Limb (tissue), 2 donors: Measurements from ENCODE around the gene CDKN3.

Experiments used
- DNase-seq, 2 donors: peaks; one replicate each; pipeline ENCODE4 v3.0.0-alpha.2; 2016; ENCODE audit errors: extremely low spot score in 2 of 2

CDKN3 gene, protein sequence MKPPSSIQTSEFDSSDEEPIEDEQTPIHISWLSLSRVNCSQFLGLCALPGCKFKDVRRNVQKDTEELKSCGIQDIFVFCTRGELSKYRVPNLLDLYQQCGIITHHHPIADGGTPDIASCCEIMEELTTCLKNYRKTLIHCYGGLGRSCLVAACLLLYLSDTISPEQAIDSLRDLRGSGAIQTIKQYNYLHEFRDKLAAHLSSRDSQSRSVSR

GRCh38 chr14:54396493-54397335 is at the start of gene CDKN3:
CDKN3 (plus strand) TSS chr14:54397007; CDS start chr14:54397069, 62 bp downstream.
- peak; percentile 97 to 98 for DNase-seq

DNA sequence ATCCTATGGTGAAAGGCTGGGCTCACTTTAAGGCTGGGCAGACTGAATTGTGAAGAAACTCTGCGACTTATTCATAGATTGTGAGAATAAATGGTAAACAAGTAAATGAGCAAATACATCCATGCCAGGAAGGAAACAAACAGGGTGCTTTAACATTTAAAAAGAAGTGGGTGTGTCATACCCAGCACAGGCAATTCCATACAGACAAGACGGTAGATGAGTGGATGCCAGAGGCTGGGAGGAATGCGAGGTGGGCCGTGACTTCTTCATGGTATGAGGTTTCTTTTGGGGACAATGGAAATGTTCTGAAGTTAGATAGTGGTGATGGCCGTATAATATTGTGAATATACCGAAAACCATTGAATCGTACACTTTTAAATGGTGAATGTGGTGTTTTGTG is 49.8 kb upstream of the CDKN3 start:
- no peak for DNase-seq

DNA sequence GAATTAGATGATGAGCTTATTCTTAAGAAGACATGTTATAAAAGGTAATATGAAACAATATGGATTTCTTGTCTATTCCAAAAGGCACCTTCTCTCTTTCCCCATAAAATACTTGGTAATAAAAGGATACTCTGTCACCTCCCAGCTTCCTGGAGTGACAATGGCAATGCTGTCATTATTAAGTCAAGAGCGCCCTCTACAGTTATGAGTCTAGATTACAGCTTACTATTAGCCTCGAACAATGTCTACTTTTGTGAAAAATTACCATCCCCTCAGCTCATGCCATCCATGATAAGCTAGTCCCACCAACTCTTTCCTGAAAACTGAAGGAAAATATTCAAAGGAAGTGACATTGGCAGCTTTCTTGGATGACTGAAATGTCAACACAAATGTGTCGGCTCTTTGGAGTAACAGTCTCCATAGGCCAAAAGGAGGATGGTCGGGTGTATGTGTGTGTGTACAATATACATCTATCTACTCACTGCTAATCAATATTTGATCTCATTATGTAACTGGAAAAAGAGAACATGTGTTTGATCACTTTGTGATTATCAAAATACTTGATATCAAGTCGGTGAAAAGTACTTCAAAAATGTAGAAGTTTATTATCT is 48.7 kb upstream of the CDKN3 start:
- peak in 1 of 2 donors; percentile 58 for DNase-seq

GRCh38 chr14:54348923-54349620 is 47.7 kb upstream of the CDKN3 start:
- DNase-seq = no peak

GRCh38 chr14:54349713-54350112 is 47.1 kb upstream of the CDKN3 start:
- DNase-seq = no peak

GRCh38 chr14:54350203-54350602 is 46.6 kb upstream of the CDKN3 start:
- DNase-seq = no peak

GRCh38 chr14:54353266-54353665 is 43.5 kb upstream of the CDKN3 start:
- DNase-seq = no peak

DNA sequence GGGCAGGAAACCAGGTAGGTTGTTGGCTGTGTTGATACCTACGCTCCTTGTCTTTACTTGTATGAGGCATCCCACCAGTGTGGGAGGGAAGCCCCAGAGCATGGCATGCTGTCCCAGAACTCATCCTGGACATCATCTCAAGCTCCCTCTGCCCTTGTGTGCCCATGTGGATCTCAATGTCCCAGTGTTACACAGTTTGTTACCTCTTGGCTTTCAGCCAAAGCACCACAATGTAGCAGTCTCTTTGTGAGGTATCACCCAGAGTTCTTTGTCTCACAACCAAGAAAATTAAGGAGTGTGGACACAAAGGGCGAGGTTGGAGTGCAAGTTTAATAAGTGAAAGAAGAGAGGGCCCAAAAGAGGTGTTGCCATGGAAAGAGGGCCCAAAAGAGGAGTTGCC is 43.1 kb upstream of the CDKN3 start:
- DNase-seq = no peak

- DNase-seq = no peak
These were observed 42.7 kb upstream of the CDKN3 start for GRCh38 chr14:54354096-54354495.

DNA sequence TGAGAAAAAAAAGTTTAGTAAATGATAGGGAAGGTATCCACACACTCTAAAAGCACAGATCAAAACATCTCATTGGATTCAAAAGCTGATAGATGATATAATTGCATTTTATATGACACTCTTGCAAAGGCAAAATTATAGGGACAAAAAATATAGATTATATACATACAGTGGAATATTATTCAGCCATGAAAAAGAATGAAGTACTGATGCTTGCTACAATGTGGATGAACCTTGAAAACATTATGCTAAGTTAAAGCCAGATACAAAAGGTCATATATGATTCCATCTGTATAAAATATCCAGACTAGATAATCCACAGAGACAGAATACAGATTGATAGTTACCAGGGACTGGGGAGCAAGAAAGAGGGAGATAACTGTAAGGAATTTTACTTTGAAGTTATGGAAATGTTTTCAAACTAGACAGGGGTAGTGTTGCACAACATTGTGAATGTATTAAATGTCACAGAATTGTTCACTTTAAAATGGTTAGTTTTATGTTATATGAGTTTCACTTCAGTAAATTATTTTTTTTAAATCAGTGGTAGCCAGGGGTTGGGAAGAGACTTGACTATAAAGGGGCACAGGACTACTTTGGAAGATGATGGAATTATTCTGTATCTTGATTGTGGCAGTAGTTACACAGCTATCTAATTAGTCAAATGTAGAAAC is 41.7 kb upstream of the CDKN3 start:
- no peak for DNase-seq

DNA sequence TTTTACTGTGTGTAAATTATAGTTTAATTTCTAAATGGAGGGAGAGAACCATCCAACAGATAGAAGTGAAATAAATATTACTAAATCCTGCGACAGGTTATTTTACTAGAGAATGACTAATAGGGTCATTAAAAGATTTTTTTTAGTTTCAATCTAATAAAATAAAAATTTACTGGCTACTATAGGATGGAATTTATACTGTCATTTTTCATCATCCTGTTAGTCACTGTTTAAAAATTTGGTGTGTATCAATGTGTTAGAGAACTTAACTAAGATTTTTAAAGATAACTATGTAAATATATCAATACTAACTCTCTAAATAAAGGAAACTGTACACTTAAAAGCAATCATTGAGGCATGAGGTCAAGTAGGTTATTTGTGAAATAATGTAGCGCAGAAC is 41.1 kb upstream of the CDKN3 start:
- DNase-seq = no peak

DNA sequence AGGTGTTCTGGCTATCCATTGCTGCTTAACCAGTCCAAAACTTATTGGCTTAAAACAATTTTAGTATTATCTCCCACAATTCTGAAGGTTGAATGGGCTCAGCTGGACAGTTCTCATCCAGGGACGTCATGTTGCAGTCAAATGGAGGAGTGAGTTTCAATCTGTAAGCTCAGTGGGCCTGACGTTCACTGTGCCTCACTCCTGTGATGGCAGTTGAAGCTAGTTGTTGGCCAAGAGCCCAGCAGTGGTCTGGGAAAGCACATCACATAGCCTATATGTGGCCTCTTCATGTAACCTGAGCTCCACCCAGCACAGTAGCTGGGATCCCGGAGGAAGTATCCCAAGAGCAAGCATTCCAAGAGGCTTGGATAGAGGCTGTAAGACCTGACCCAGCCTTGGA is 40.6 kb upstream of the CDKN3 start:
- peak; percentile 36 to 51 for DNase-seq

GRCh38 chr14:54360667-54361066 is 36.1 kb upstream of the CDKN3 start:
- no peak for DNase-seq

DNA sequence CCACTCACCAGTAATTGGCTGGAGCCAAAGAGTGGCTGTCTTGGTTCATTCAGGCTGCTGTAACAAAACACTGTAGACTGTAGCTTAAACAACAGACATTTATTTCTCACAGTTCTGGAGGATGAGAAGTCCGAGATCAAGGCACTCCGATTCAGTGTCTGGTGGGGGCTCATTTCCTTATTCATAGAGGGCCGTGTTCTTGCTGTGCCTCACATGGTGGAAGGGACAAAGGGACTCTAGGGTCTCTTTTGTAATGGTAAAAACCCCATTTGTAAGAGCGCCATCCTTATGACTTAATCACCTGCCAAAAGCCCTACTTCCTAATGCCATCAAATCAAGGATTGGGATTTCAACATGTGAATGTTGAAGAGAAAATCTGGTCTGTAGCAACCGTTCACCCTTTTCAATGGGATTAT is 34.7 kb upstream of the CDKN3 start:
- DNase-seq = no peak

- no peak for DNase-seq
These were observed 33.9 kb upstream of the CDKN3 start for GRCh38 chr14:54362759-54363437.

DNA sequence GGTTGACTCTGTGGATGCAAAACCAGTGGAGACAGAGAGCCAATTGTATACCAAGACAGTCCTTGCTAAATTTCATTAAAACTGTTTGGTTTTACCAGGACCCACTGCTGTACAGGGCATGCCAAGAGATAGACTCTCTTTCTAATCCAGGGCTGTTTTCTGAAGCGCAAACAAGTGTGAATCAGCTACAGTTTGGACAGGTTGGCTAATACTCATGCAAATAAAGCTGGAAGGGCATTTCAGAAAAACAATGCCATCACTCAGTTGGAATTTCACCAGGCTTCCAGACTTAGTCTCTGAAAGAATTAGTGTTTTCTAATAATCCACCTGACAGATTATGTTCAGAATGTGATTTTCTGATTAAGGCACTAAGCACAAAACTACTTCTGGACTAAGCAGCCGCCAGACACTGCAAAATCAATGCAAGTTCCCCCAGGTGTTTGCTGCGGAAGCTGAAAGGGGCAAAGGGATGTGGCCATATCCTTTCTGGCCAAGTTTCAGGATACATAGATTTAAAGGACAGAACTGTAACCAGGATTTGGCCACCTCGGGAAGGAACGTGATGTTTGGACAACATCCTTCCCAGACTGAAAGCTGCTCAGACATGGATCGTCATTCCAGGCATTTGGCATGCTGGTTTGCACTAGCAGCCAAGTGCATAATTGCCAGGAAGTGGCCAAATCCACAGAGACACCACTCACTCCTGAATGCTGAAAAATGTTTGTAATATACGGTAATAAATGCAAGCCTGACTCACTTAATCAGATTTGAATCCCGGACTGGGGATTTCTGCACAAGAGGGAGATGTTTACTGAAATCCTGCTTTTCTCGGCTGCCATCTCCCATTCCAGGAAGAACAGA is 32.0 kb upstream of the CDKN3 start:
- peak; percentile 68 to 71 for DNase-seq

GRCh38 chr14:54366736-54367735 is 29.8 kb upstream of the CDKN3 start:
- DNase-seq = peak in 1 of 2 donors; percentile 41

DNA sequence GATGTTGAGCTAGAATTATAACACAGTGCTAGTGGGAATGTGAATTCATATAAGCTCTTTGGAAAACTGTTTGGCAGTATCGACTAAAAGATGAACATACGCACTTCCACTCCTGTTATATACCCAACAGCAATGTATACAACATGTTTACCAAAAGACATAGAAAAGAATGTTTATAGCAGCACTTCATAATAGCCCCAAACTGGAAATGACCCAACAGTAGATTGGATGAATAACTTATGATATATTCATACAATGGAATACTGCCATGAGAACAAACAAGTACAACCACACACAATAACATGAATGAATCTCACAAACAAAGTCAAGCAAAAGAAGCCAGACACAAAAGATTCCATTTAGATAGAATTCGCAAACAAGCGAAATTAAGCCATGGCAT is 28.5 kb upstream of the CDKN3 start:
- DNase-seq = no peak

DNA sequence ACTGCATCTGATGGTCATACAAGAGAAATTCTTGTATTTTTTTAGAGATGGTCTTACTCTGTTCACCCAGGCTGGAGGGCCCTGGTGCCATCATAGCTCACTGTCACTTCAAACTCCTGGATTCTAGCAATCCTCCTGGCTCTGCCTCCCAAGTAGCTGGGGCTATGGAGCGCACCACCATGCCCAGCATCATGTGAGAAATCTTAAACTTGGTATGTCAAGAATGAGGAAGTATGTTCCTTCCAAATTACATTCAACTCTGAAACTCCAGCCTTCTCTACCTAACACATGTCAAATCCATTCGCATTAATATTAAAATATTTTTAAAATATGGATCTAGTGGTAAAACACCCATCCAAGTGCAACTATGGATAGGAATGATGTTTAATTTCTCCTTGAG is 27.5 kb upstream of the CDKN3 start:
- DNase-seq = no peak
